Ecto neural progenitor cell (in vitro differentiated cells): Measurements from ENCODE around the gene DZIP1L.

Experiments used
- DNase-seq: peaks from one replicate; pipeline ENCODE4 v3.0.0-alpha.2; 2018; ENCODE audit warnings: low spot score

DZIP1L gene

GRCh38 chr3:138034918-138035317, 80.5 kb downstream of the DZIP1L start:
- no peak for DNase-seq

- DNase-seq: no peak
Measured at GRCh38 chr3:138033202-138033691, 82.2 kb downstream of the DZIP1L start.

GRCh38 chr3:138032567-138032966, 82.8 kb downstream of the DZIP1L start:
- DNase-seq: no peak

- DNase-seq: no peak
Measured at GRCh38 chr3:138031536-138031935, 83.9 kb downstream of the DZIP1L start.

GRCh38 chr3:138030734-138031280, 84.6 kb downstream of the DZIP1L start:
- DNase-seq: no peak

- no peak for DNase-seq
Measured at GRCh38 chr3:138027821-138028220, 87.6 kb downstream of the DZIP1L start.

DNA sequence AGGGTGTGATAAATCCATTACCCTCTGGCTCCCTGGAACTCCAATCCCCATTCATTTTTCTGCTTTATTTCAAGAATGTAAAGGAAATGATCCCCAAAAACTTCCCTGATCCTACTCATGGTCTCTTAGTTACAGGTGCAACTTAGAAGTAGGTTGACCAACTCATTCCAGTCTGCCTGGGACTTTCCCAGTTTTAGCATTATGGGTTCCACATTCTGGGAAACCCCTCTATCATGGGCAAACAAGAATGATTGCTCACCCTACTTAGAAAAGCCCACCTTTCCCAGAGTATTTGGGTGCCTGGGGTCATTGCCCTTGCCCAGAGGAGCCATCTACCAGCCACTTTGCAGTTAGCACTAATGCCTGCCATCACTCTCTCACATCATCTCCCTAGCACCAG, 89.9 kb downstream of the DZIP1L start:
- no peak for DNase-seq

DNA sequence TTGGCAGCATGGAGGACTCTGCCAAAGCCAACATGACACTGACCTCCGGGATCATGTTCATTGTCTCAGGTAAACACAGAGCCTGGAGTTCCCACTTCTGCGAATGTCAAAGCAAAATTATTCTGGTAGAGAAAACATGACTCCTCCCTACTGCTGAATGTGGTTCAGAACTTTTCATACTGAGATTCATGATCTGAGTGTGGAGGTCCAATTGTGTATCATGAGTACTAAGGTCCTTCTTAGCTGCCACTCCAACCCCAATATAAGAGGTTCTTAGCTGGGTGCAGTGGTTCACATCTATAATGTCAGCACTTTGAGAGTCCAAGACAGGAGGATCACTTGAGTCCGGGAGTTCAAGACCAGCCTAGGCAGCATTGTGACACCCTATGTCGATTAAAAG, 91.7 kb downstream of the DZIP1L start:
- DNase-seq: no peak

DNA sequence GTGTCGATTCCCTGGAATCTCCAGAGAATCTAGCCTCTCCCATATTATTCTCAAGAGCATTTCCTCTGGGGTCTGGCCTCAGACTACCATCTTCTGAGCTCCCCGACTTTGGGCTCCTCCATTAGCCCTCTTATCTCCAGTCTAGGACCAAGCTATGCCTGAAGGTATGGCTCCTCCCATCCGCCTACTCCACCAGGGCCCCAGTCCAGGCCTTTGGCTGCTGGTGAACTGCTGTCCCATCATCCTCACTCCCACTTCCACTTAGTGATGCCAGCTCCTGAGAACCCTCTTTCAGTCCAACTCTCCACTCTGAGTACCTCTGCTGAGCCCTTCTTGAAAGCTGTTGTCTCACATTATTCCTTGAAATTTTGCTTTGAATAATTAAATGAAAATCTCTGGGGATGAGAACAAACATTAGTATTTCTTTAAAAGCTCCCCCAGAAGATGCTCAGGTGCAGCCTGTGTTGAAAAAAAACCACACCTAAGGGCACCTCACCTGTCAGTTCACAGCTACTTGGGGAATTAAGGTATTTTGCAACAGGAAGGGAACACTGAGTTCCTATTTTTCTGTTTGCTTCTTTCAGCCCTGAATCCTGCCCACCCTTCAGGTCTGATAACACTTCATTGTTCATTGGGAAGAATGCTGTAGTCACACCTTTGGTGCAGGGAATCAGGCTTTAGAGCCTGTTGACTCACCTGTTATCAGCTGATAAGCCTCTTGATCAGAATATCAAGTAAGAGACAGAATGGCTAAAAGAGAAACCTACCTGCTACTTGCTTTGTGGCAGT, 95.9 kb downstream of the DZIP1L start:
- DNase-seq: no peak

DNA sequence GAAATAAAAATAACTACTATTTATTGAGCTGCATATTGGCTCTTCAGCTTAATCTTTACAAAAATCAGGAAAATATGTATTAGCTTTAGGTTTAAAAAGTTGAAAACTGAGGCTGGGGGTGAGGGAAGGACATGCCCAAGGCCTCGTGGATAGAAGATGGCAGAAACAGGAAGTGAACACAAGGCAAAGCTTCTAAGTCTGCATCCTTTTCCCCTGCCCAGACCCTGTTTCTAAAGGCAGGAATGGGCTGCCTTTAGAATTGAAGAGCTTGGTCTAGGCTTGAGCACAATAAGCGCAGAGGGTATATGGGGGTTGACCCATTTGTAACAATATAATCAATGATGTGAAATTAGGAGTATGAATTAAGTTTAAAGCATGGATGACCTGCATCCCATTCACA, 99.3 kb downstream of the DZIP1L start:
- no peak for DNase-seq

- DNase-seq: no peak
Measured at GRCh38 chr3:138012526-138012925, 102.9 kb downstream of the DZIP1L start.
